ENCODE measurements around the gene CLPX. TPM values are rescaled to one million over a fixed set of nuclear protein-coding genes. Genes with fewer than 3 reads are reported as not detected.

The CLPX gene
- total RNA-seq, 1 experiment from 2014 or later = 44.1 TPM

DNA sequence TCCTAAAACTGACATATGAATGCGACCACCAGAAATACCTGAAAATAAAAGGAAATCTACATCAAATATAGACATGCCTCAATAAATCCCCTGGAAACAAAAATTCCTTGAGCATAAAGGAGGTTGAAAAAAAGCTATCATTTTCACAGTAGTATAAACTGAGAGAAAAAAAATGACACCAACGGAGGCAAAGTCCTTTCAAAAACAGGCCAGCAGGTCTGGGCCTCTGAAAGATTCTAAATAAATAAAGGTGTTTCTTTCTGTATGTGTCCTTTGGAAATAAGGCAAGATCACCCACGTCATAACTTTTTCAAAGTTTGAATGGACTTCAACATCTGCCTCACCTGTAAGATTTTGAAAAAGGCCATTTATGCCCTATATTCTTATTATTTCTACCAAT lies 5.0 kb downstream of the CLPX start:
- Histone ChIP-seq H3K79me2 (ENCODE audit: low read depth) (peaks cover 45% of the 10 kb centered on the region), H3K27me3 (ENCODE audit: insufficient read depth, low read depth) (no peaks in the 10 kb centered on the region), H3K27ac (no peak overlapping the region), H3F3A (ENCODE audit: insufficient read depth, low read depth) (0 out of 2 replicates have a peak, but pooled peaks cover 3% of the 10 kb centered on the region), H3K4me1 (replicated peaks; ENCODE audit: insufficient read depth) (no peaks in the 10 kb centered on the region), H2AFZ (no peak overlapping the region), H3K4me2 (no peak overlapping the region), H3K9me3 (ENCODE audit: insufficient read depth, low read depth) (no peaks in the 10 kb centered on the region), H3K4me3 (no peak overlapping the region), H3K9me2 (ENCODE audit: insufficient read depth) (no peaks in the 10 kb centered on the region), H4K20me1 (ENCODE audit: insufficient read depth) (peaks cover 10% of the 10 kb centered on the region; the same call in 1 of the 2 replicates), H3K36me3 (ENCODE audit: low read depth) (peaks cover 6% of the 10 kb centered on the region; the same call in 1 of the 2 replicates)
- TF ChIP-seq EZH2 (IDR thresholded peaks at IDR 0.05; ENCODE audit: low read depth) = no peak
- no peak for DNase-seq
- ChIA-PET POLR2A (ENCODE audit: unreplicated experiment) (interaction anchor here (0.6 kb wide), 1 partner anchor 107 kb away, joined by 6 read pairs; the partner anchor contains the start of gene PARP16), CTCF (no interaction called here)
- intact Hi-C loops (cut with micrococcal nuclease; ENCODE audit: unreplicated experiment) = loop anchor here (10.0 kb wide), 1 partner anchor 125 kb away; no protein-coding TSS in a partner anchor
- BruUV-seq (replicated peaks) = no TSS peak

DNA sequence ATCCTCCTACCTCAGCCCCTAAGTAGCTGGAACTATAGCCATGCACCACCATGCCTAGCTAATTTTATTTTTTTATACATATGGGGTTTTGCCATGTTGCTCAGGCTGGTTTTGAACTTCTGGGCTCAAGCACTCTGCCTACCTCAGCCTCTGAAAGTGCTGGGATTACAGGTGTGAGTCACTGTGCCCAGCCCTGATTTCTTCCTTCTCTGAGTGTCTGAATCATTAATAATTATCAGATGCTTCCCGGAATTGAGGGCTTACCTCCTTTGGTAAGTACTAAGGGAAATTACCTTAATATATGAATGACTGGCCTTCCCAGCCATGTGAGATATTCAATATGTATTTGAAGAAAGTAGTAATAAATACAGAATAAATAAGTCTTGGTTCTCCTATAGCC lies 7.2 kb downstream of the CLPX start:
- POLR2A ChIA-PET (ENCODE audit: unreplicated experiment) = interaction anchor here (0.6 kb wide), 1 partner anchor 127 kb away, joined by 11 read pairs; the partner anchor contains the start of gene RNU5B-1
- TF ChIP-seq, protein P1, sequence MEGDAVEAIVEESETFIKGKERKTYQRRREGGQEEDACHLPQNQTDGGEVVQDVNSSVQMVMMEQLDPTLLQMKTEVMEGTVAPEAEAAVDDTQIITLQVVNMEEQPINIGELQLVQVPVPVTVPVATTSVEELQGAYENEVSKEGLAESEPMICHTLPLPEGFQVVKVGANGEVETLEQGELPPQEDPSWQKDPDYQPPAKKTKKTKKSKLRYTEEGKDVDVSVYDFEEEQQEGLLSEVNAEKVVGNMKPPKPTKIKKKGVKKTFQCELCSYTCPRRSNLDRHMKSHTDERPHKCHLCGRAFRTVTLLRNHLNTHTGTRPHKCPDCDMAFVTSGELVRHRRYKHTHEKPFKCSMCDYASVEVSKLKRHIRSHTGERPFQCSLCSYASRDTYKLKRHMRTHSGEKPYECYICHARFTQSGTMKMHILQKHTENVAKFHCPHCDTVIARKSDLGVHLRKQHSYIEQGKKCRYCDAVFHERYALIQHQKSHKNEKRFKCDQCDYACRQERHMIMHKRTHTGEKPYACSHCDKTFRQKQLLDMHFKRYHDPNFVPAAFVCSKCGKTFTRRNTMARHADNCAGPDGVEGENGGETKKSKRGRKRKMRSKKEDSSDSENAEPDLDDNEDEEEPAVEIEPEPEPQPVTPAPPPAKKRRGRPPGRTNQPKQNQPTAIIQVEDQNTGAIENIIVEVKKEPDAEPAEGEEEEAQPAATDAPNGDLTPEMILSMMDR (conservative IDR thresholded peaks at IDR 0.05) = no peak
- no peak for TF ChIP-seq EZH2 (IDR thresholded peaks at IDR 0.05; ENCODE audit: low read depth)
- H3K27me3 ChIP-seq (ENCODE audit: insufficient read depth, low read depth) = no peaks in the 10 kb centered on the region
- no peaks in the 10 kb centered on the region for H3K9me2 ChIP-seq (ENCODE audit: insufficient read depth)
- no peak overlapping the region for H3K27ac ChIP-seq
- no TSS peak for BruUV-seq (replicated peaks)
- DNase-seq = peak in 1 of 2 experiments; percentile 45
- H4K20me1 ChIP-seq (ENCODE audit: insufficient read depth) = peaks cover 10% of the 10 kb centered on the region; the same call in 1 of the 2 replicates
- H3K4me1 ChIP-seq (replicated peaks; ENCODE audit: insufficient read depth) = no peaks in the 10 kb centered on the region
- intact Hi-C loops (cut with micrococcal nuclease; ENCODE audit: unreplicated experiment) = no loop called here
- peaks cover 3% of the 10 kb centered on the region; the same call in 1 of the 2 replicates for H3F3A ChIP-seq (ENCODE audit: insufficient read depth, low read depth)
- H3K79me2 ChIP-seq (ENCODE audit: low read depth) = peaks cover 24% of the 10 kb centered on the region
- H3K36me3 ChIP-seq (ENCODE audit: low read depth) = peaks cover 6% of the 10 kb centered on the region; the same call in 1 of the 2 replicates
- no peaks in the 10 kb centered on the region for H3K9me3 ChIP-seq (ENCODE audit: insufficient read depth, low read depth)
- H2AFZ ChIP-seq = no peak overlapping the region
- H3K4me3 ChIP-seq = no peak overlapping the region
- H3K4me2 ChIP-seq = no peak overlapping the region
- CTCF ChIA-PET = no interaction called here

DNA sequence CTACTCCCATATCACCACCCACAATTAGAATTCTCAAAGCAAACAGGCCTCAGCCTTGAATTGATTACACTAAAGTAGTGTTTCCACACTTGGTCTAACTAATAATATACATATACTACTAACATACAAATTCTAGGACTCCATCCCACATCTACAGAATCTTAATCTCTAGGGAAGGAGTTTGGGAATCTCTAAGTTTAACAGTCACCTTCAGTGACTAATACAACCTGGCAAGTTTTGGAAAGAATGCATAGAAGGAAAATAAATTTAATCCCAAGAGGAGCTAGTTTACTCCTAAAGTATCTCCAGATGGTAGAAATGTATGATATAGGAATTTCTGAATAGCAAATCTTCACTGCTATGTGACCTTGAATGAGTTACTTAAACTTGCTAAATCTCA lies 9.1 kb downstream of the CLPX start:
- no peak for DNase-seq
- no peak for TF ChIP-seq EZH2 (IDR thresholded peaks at IDR 0.05; ENCODE audit: low read depth)
- TF ChIP-seq, protein P1 (conservative IDR thresholded peaks at IDR 0.05) = no peak
- POLR2A ChIA-PET (ENCODE audit: unreplicated experiment) = no interaction called here

More for the DNA sequence above, 9.1 kb downstream of the CLPX start:
- no TSS peak for BruUV-seq (replicated peaks)
- Histone ChIP-seq H4K20me1 (ENCODE audit: insufficient read depth) (peaks cover 10% of the 10 kb centered on the region; the same call in 1 of the 2 replicates), H3K79me2 (ENCODE audit: low read depth) (peaks cover 8% of the 10 kb centered on the region), H3K27ac (no peak overlapping the region), H3K4me2 (no peak overlapping the region), H2AFZ (no peak overlapping the region), H3K4me3 (no peak overlapping the region), H3K27me3 (ENCODE audit: insufficient read depth, low read depth) (no peaks in the 10 kb centered on the region), H3K9me3 (ENCODE audit: insufficient read depth, low read depth) (no peaks in the 10 kb centered on the region), H3K4me1 (replicated peaks; ENCODE audit: insufficient read depth) (no peaks in the 10 kb centered on the region; the same call in 1 of the 2 replicates), H3K36me3 (ENCODE audit: low read depth) (peaks cover 6% of the 10 kb centered on the region; the same call in 1 of the 2 replicates), H3F3A (ENCODE audit: insufficient read depth, low read depth) (peaks cover 3% of the 10 kb centered on the region; the same call in 1 of the 2 replicates), H3K9me2 (ENCODE audit: insufficient read depth) (no peaks in the 10 kb centered on the region)
- CTCF ChIA-PET = no interaction called here
- intact Hi-C loops (cut with micrococcal nuclease; ENCODE audit: unreplicated experiment) = no loop called here
